RWPE2 (cell line): ENCODE data around the gene KIFBP.

Experiments used
- ATAC-seq: fragments of 200-7000 bp; cut with Tn5 transposase; 3 replicates; pipeline ENCODE4 v1.9.1; 2021; ENCODE audit warnings: low read depth
- DNase-seq: peaks from one replicate; pipeline ENCODE4 v3.0.0-alpha.2; 2020; ENCODE audit warnings: low spot score
- H3K27ac ChIP-seq: fragments of 450-650 bp; 2 replicates; pipeline ENCODE4 v1.5.1; 2017; ENCODE audit warnings: mild to moderate bottlenecking; ENCODE audit not compliant: poor library complexity, severe bottlenecking
- H3K27me3 ChIP-seq: fragments of 250-450 bp; sonication (Bioruptor Pico); 2 replicates; pipeline ENCODE4 v1.5.1; 2021; ENCODE audit warnings: mild to moderate bottlenecking, moderate library complexity; ENCODE audit not compliant: insufficient read depth, poor library complexity, severe bottlenecking
- H3K36me3 ChIP-seq: fragments of 250-450 bp; sonication (Bioruptor Pico); 2 replicates; pipeline ENCODE4 v1.5.1; 2020; ENCODE audit warnings: low read depth, mild to moderate bottlenecking, moderate library complexity
- H3K4me1 ChIP-seq: fragments of 250-450 bp; sonication (Bioruptor Pico); 2 replicates; pipeline ENCODE4 v1.5.1; 2021; ENCODE audit warnings: mild to moderate bottlenecking, moderate library complexity; ENCODE audit not compliant: insufficient read depth, poor library complexity, severe bottlenecking
- H3K4me3 ChIP-seq: fragments of 250-450 bp; sonication (Bioruptor Pico); 2 replicates; pipeline ENCODE4 v1.5.1; 2021; ENCODE audit warnings: mild to moderate bottlenecking, moderate library complexity; ENCODE audit not compliant: severe bottlenecking
- H3K9me3 ChIP-seq: fragments of 250-450 bp; sonication (Bioruptor Pico); 2 replicates; pipeline ENCODE4 v1.5.1; 2021; ENCODE audit warnings: mild to moderate bottlenecking, moderate library complexity; ENCODE audit not compliant: severe bottlenecking
- TF ChIP-seq, protein P1 (sequence below): fragments of 450-650 bp; IDR thresholded peaks from one replicate; pipeline ENCODE4 v1.5.1; 2017; ENCODE audit warnings: mild to moderate bottlenecking, moderate library complexity; ENCODE audit not compliant: poor library complexity, severe bottlenecking

Gene KIFBP

GRCh38 chr10:68982389-68982788 lies 6.2 kb upstream of the KIFBP start:
- Histone ChIP-seq H3K27ac (no peak overlapping the region), H3K9me3 (peaks cover 2% of the 10 kb centered on the region), H3K36me3 (peaks cover 84% of the 10 kb centered on the region), H3K27me3 (no peaks in the 10 kb centered on the region), H3K4me1 (no peaks in the 10 kb centered on the region), H3K4me3 (no peak overlapping the region)
- TF ChIP-seq, protein P1, sequence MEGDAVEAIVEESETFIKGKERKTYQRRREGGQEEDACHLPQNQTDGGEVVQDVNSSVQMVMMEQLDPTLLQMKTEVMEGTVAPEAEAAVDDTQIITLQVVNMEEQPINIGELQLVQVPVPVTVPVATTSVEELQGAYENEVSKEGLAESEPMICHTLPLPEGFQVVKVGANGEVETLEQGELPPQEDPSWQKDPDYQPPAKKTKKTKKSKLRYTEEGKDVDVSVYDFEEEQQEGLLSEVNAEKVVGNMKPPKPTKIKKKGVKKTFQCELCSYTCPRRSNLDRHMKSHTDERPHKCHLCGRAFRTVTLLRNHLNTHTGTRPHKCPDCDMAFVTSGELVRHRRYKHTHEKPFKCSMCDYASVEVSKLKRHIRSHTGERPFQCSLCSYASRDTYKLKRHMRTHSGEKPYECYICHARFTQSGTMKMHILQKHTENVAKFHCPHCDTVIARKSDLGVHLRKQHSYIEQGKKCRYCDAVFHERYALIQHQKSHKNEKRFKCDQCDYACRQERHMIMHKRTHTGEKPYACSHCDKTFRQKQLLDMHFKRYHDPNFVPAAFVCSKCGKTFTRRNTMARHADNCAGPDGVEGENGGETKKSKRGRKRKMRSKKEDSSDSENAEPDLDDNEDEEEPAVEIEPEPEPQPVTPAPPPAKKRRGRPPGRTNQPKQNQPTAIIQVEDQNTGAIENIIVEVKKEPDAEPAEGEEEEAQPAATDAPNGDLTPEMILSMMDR: no peak
- no peak for ATAC-seq
- DNase-seq: no peak

DNA sequence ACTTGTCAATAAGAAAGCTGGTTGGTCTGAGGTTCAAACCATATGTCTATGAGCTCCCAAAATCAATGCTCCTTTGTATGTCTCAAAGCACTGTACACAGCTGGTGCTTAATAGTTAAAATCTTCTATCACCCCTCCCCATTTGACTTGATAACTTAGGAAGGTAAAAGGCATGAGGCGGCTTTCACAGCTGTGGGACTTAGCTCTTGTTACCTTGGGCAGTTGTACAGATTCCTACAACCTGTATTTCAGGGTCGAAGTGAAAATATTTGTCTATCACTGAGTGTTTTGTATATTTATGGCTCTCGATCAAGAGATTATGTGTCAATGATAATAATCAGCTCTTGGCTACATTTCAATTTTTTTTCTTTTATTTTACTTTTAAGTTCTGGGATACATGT lies 992 bp upstream of the KIFBP start:
- Histone ChIP-seq H3K4me1 (peaks cover 15% of the 10 kb centered on the region), H3K4me3 (no peak overlapping the region), H3K27ac (peak overlapping the region; percentile 47), H3K36me3 (peaks cover 54% of the 10 kb centered on the region), H3K27me3 (no peaks in the 10 kb centered on the region), H3K9me3 (no peaks in the 10 kb centered on the region)
- no peak for ATAC-seq
- no peak for DNase-seq
- TF ChIP-seq, protein P1: no peak

GRCh38 chr10:68989317-68989990 lies 851 bp downstream of the KIFBP start:
- peak overlapping the region; percentile 47 for H3K27ac ChIP-seq
- H3K9me3 ChIP-seq: no peaks in the 10 kb centered on the region
- DNase-seq (no peak), ATAC-seq (peak; percentile 3; the same call in 1 of the 3 replicates)
- peak overlapping the region; percentile 83 for H3K4me3 ChIP-seq
- H3K4me1 ChIP-seq: peaks cover 29% of the 10 kb centered on the region
- no peaks in the 10 kb centered on the region for H3K27me3 ChIP-seq
- TF ChIP-seq, protein P1: no peak
- peaks cover 41% of the 10 kb centered on the region for H3K36me3 ChIP-seq

GRCh38 chr10:68992636-68993440 lies 4.2 kb downstream of the KIFBP start:
- ATAC-seq (no peak), DNase-seq (no peak)
- Histone ChIP-seq H3K4me3 (no peak overlapping the region), H3K9me3 (no peaks in the 10 kb centered on the region), H3K4me1 (peaks cover 29% of the 10 kb centered on the region), H3K36me3 (peaks cover 42% of the 10 kb centered on the region), H3K27ac (peak overlapping the region; percentile 7), H3K27me3 (no peaks in the 10 kb centered on the region)
- TF ChIP-seq, protein P1: no peak
